Gastroesophageal sphincter (tissue), 2 donors: ENCODE results near the gene PRKN.
"Not testable (repeated sequence)": the region's sequence is repeated elsewhere in the genome, so short reads cannot be mapped to it uniquely, and the experiment has no call there.

ENCODE experiments used
- EP300 ChIP-seq: sonication (generic); formaldehyde crosslinking; IDR thresholded peaks from one replicate; pipeline ENCODE4 v1.6.1; 2017; ENCODE audit warnings: antibody characterized with exemption, mild to moderate bottlenecking
- POLR2A ChIP-seq, 2 donors: fragments of 450-650 bp; IDR thresholded peaks; one replicate each; pipeline ENCODE4 v1.6.1; 2017; ENCODE audit warnings: antibody characterized with exemption in 2 of 2, mild to moderate bottlenecking in 2 of 2, moderate library complexity in 1 of 2
- POLR2AphosphoS5 ChIP-seq: sonication (generic); formaldehyde crosslinking; IDR thresholded peaks from one replicate; pipeline ENCODE4 v1.6.1; 2017; ENCODE audit warnings: antibody characterized with exemption

DNA sequence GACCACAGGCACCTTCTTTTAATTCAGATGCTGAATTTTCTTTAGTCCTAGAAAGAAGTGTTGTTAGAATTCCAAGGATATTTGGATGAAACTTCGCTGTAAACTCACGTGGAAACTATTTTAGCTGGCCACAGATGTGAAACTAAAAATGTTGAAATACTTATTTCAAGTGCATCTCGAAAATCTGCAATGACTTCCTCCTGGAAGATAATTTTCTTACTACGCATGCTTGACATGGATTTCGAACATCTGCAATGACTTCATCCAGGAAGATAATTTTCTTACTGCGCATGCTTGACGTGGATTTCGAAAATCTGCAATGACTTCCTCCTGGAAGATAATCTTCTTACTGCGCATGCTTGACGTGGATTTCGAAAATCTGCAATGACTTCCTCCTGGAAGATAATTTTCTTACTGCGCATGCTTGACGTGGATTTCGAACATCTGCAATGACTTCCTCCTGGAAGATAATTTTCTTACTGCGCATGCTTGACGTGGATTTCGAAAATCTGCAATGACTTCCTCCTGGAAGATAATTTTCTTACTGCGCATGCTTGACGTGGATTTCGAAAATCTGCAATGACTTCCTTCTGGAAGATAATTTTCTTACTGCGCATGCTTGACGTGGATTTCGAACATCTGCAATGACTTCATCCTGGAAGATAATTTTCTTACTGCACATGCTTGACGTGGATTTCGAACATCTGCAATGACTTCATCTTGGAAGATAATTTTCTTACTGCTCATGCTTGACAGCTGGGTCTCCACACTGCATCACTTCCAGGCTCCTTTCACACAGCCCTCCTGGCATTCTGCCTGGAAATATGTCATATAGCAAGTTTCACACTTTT is 336.4 kb downstream of the PRKN start:
- not testable (repeated sequence) for TF ChIP-seq POLR2A (IDR thresholded peaks at IDR 0.05); EP300; POLR2AphosphoS5
